NT2/D1 (cell line): Measurements from ENCODE around the gene LIF.

ENCODE experiments used
- SUZ12 ChIP-seq: IDR thresholded peaks from 2 replicates; pipeline ENCODE4 v1.6.1; 2011; ENCODE audit not compliant: insufficient read length, insufficient read depth; ENCODE audit errors: extremely low read depth
- YY1 ChIP-seq: IDR thresholded peaks from 2 replicates; pipeline ENCODE4 v1.6.1; 2011; ENCODE audit not compliant: insufficient read length, insufficient read depth
- ZNF274 ChIP-seq: IDR thresholded peaks from 2 replicates; pipeline ENCODE4 v1.6.1; 2011; ENCODE audit warnings: mild to moderate bottlenecking, low read depth, low read length

GRCh38 chr22:30268331-30268730 lies 21.8 kb upstream of the LIF start:
- TF ChIP-seq SUZ12 (no peak), ZNF274 (no peak), YY1 (no peak)
